ENCODE data around the gene ITPR1.
A peak's percentile ranks its signal among the peaks of the same experiment; 100 is the strongest.

Gene ITPR1

DNA sequence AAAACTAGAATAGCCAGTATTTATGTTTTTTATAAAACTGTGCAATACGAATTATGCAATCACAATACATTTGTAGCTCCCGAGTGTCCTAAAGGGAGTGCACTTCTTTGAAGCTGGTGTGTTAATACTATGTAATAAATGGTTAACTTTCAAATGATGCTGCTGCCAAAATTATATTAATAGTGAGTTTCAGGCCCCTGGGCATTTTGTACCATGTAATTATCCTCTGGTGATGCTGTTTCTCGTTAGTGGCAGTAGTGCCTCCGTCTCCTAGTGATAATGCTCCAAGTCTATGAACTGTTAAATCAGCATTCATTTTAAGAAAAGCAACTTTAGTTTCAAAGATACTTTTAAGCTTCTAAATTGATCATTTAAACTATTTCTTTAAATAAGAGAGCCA lies 353.4 kb downstream of the ITPR1 start:
- Histone ChIP-seq H3K4me3 (ENCODE audit: low read depth, low read length) (no peak overlapping the region), H3K36me3 (ENCODE audit: control insufficient read depth in 2 of 2, insufficient read depth in 1 of 2, low read length in 2 of 2) (no peaks in the 10 kb centered on the region), H3K9me3 (ENCODE audit: control insufficient read depth, insufficient read depth, low read depth, low read length) (no peaks in the 10 kb centered on the region), H3K4me1 (ENCODE audit: control insufficient read depth, insufficient read depth, low read length) (0 out of 2 replicates have a peak, but pooled peaks cover 2% of the 10 kb centered on the region), H3K27ac (ENCODE audit: extremely low read depth, low read depth, low read length) (no peak overlapping the region)
- TF ChIP-seq ZNF140 (tag by site-specific recombination; IDR thresholded peaks at IDR 0.05) (no peak), ZNF660 (tag by site-specific recombination; IDR thresholded peaks at IDR 0.05) (no peak), SP7 (tag by site-specific recombination; IDR thresholded peaks at IDR 0.05) (peak; percentile 65; the same call in 1 of the 2 replicates)
- CTCF ChIA-PET, result interaction anchor here (1.1 kb wide), 1 partner anchor 36 kb away, joined by 3 read pairs; no protein-coding TSS in a partner anchor
- POLR2A ChIA-PET, result no interaction called here

DNA sequence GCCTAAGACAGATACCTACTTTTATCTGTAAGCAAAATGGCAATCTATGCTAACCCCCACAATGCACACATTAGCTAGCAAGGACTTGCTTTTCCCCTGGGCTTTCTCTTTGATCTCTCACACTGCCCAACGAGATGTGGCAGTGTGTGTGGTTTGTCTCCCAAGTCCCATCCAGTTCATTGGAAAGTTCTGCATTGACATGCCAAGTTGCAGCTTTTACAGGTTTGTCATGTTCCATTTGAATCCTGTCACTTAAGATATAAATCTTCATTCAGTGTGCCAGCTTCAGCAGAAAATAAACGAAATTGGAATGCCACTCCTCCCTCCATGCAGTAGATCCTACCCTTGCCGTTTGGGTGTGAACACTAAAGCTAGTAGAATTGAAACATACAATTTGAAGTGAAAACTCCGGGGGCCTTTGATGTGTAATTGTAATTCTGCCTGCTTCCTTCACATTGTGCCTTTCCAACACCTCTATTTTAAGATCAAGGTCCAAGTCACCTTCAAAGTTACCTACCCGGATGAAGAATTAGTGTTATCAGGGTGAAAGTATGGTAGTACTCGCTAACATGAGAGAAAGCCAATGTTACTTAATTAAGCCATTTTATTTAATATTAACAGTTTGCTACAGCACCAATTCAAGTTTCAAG lies 355.2 kb downstream of the ITPR1 start:
- no peak overlapping the region for H3K4me3 ChIP-seq (ENCODE audit: low read depth, low read length)
- H3K27ac ChIP-seq (ENCODE audit: extremely low read depth, low read depth, low read length), result no peak overlapping the region
- no peaks in the 10 kb centered on the region for H3K9me3 ChIP-seq (ENCODE audit: control insufficient read depth, insufficient read depth, low read depth, low read length)
- POLR2A ChIA-PET, result interaction anchor here (0.6 kb wide), 1 partner anchor 11 kb away, joined by 4 read pairs; no protein-coding TSS in a partner anchor
- no peak for TF ChIP-seq ZNF133 (tag by site-specific recombination; IDR thresholded peaks at IDR 0.05)
- no peak for TF ChIP-seq ZBTB1 (tag by site-specific recombination; IDR thresholded peaks at IDR 0.05)
- TF ChIP-seq, protein P1, sequence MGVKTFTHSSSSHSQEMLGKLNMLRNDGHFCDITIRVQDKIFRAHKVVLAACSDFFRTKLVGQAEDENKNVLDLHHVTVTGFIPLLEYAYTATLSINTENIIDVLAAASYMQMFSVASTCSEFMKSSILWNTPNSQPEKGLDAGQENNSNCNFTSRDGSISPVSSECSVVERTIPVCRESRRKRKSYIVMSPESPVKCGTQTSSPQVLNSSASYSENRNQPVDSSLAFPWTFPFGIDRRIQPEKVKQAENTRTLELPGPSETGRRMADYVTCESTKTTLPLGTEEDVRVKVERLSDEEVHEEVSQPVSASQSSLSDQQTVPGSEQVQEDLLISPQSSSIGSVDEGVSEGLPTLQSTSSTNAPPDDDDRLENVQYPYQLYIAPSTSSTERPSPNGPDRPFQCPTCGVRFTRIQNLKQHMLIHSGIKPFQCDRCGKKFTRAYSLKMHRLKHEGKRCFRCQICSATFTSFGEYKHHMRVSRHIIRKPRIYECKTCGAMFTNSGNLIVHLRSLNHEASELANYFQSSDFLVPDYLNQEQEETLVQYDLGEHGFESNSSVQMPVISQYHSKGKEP (tag by site-specific recombination; IDR thresholded peaks at IDR 0.05), result no peak
- TF ChIP-seq, protein P2, sequence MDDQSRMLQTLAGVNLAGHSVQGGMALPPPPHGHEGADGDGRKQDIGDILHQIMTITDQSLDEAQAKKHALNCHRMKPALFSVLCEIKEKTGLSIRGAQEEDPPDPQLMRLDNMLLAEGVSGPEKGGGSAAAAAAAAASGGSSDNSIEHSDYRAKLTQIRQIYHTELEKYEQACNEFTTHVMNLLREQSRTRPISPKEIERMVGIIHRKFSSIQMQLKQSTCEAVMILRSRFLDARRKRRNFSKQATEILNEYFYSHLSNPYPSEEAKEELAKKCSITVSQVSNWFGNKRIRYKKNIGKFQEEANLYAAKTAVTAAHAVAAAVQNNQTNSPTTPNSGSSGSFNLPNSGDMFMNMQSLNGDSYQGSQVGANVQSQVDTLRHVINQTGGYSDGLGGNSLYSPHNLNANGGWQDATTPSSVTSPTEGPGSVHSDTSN (CRISPR knock-in tag; IDR thresholded peaks at IDR 0.05), result no peak
- no peak for TF ChIP-seq ZNF311 (tag by site-specific recombination; IDR thresholded peaks at IDR 0.05; ENCODE audit: borderline replicate concordance)
- no peak for TF ChIP-seq MYNN (tag by site-specific recombination; IDR thresholded peaks at IDR 0.05; ENCODE audit: borderline replicate concordance)
- no peak for TF ChIP-seq ZBTB48 (tag by site-specific recombination; IDR thresholded peaks at IDR 0.05)
- no peak for TF ChIP-seq TRIM28 (IDR thresholded peaks at IDR 0.05; ENCODE audit: borderline replicate concordance, low read length)
- TF ChIP-seq, protein P3, sequence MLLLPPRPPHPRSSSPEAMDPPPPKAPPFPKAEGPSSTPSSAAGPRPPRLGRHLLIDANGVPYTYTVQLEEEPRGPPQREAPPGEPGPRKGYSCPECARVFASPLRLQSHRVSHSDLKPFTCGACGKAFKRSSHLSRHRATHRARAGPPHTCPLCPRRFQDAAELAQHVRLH (tag by site-specific recombination; IDR thresholded peaks at IDR 0.05), result no peak
- TF ChIP-seq ZNF266 (tag by site-specific recombination; IDR thresholded peaks at IDR 0.05; ENCODE audit: low read depth), result no peak
- no peak for TF ChIP-seq ZNF335 (tag by site-specific recombination; conservative IDR thresholded peaks at IDR 0.05)
- TF ChIP-seq, protein P4, sequence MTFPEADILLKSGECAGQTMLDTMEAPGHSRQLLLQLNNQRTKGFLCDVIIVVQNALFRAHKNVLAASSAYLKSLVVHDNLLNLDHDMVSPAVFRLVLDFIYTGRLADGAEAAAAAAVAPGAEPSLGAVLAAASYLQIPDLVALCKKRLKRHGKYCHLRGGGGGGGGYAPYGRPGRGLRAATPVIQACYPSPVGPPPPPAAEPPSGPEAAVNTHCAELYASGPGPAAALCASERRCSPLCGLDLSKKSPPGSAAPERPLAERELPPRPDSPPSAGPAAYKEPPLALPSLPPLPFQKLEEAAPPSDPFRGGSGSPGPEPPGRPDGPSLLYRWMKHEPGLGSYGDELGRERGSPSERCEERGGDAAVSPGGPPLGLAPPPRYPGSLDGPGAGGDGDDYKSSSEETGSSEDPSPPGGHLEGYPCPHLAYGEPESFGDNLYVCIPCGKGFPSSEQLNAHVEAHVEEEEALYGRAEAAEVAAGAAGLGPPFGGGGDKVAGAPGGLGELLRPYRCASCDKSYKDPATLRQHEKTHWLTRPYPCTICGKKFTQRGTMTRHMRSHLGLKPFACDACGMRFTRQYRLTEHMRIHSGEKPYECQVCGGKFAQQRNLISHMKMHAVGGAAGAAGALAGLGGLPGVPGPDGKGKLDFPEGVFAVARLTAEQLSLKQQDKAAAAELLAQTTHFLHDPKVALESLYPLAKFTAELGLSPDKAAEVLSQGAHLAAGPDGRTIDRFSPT (tag by site-specific recombination; IDR thresholded peaks at IDR 0.05), result no peak
- TF ChIP-seq, protein P5, sequence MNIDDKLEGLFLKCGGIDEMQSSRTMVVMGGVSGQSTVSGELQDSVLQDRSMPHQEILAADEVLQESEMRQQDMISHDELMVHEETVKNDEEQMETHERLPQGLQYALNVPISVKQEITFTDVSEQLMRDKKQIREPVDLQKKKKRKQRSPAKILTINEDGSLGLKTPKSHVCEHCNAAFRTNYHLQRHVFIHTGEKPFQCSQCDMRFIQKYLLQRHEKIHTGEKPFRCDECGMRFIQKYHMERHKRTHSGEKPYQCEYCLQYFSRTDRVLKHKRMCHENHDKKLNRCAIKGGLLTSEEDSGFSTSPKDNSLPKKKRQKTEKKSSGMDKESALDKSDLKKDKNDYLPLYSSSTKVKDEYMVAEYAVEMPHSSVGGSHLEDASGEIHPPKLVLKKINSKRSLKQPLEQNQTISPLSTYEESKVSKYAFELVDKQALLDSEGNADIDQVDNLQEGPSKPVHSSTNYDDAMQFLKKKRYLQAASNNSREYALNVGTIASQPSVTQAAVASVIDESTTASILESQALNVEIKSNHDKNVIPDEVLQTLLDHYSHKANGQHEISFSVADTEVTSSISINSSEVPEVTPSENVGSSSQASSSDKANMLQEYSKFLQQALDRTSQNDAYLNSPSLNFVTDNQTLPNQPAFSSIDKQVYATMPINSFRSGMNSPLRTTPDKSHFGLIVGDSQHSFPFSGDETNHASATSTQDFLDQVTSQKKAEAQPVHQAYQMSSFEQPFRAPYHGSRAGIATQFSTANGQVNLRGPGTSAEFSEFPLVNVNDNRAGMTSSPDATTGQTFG (tag by site-specific recombination; IDR thresholded peaks at IDR 0.05; ENCODE audit: borderline replicate concordance), result no peak
- no peak for TF ChIP-seq ZNF571 (tag by site-specific recombination; IDR thresholded peaks at IDR 0.05)
- no peak for TF ChIP-seq ZFP41 (tag by site-specific recombination; IDR thresholded peaks at IDR 0.05; ENCODE audit: borderline replicate concordance)
- H3K4me1 ChIP-seq (ENCODE audit: control insufficient read depth, insufficient read depth, low read length), result 0 out of 2 replicates have a peak, but pooled peaks cover 2% of the 10 kb centered on the region
- CTCF ChIA-PET, result no interaction called here
- H3K36me3 ChIP-seq (ENCODE audit: control insufficient read depth in 2 of 2, insufficient read depth in 1 of 2, low read length in 2 of 2), result no peaks in the 10 kb centered on the region

Data from HEK293 (cell line).